Posterior cingulate gyrus (tissue), 11 donors: Measurements from ENCODE around the gene SIT1.

Experiments used
- DNase-seq, 10 donors: peaks; one replicate each; pipeline versions ENCODE4 v3.0.0 to v3.0.0-alpha.2; 2020 to 2021; ENCODE audit warnings: mixed read lengths in 3 of 10
- intact Hi-C: fragments of 100-400 bp; cut with DNase I; formaldehyde crosslinking; loops from one replicate; pipeline ENCODE4 v1.15.1; 2023

Gene SIT1

DNA sequence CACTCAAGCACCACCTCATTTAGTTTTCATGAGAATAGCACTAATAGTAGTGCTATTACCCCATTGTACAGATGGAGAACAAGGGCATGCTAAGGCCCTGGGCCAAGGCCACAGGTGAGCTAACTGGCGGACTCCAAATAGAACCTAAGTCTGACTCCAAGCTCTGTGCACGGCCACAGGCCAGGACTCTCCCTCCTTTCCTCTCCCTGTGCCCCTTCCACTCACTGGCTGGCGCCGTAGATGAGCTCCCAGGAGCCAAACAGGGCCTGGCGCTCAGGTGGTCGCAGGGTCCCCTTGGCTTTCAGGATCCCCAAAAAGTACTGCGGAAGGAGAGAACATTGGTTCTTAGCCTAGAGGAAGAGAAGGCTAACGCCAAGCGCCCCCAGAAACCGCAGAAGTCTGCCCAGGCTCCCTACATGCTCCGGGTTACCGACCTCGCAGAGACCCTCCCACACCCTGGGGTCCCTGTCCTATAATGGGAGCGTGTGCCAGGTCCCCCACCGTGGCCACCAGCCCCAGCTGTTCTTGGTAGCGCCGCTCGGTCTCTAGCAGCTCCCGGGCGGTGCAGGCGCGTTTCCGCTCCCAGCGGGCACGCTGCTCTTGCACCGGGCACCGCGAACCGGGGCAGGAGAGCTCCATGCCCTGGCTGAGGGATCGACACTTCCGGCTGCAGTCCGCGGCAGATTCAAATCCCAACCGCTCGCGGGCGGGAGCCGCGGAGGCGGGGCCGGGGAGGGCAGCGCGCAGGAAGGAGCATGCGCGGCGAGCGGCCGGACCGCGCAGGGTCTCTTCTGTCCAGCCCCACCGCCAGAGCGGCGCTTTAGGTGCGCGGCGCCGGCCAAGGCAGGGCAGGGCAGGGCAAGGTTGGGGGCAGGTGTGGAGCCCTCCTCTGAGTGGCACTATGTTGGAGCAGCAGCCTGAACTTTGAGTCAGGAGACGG, 14.1 kb upstream of the SIT1 start, which contains the start of gene ARHGEF39:
Gene ARHGEF39 (minus strand): TSS at position 665 of the 940 bp plus-strand sequence. CDS start 26 bp downstream, at position 639.
- intact Hi-C loops, result no loop called here
- DNase-seq, result peak; percentile 55 to 95 (median 73)

GRCh38 chr9:35662437-35662836, 11.7 kb upstream of the SIT1 start:
- intact Hi-C loops, result no loop called here
- peak in 1 of 10 donors; percentile 77 for DNase-seq

DNA sequence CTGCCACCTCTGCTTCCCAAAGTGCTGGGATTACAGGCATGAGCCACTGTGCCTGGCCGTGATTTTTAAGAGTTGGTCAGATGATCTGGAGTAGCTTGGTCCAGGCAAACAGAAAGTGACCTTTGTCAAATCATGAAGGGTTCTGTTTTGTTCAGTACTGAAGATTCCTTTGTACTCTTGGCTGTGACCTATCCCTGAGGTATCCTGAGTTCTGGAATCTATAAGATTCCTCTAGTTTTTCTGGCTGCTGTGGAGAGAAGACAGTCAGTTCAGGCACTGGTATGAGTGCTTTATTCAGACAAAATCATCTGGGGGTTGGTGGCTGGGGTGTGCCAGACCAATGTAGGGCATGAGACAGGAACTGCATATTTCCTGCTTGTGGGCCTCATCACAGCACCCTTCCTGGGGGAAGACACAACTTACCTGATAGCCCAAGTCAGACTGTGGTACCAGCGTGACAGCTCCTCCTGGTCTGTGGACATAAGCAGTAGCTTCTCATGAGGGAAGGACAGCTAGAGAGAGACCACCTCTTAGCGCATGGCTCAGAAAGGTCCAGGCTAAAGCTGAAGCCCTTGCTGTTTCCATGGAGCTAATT, 11.1 kb upstream of the SIT1 start:
- peak in 1 of 10 donors; percentile 29 for DNase-seq
- intact Hi-C loops, result no loop called here

DNA sequence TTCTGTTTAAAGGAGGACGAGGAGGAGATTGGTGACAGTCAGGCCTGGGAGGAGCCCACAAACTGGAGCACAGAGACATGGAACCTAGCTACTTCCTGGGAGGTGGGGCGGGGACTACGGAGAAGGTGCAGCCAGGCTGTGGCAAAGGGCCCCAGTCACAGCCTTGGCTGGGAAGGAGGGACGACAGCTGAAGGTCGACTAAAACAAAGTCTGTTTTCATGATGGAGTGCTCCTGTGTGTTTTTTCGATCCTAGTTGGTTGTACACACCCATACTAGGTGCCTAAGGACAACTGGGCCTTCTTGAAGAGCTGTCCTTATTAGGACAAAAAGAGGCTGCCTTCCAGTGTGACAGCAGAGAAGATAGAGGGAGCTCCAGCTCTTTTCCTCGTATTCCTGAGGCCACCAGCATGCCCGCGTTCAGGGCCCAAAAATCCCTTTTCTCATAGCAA, 10.3 kb upstream of the SIT1 start:
- peak in 1 of 10 donors; percentile 86 for DNase-seq
- intact Hi-C loops, result no loop called here

DNA sequence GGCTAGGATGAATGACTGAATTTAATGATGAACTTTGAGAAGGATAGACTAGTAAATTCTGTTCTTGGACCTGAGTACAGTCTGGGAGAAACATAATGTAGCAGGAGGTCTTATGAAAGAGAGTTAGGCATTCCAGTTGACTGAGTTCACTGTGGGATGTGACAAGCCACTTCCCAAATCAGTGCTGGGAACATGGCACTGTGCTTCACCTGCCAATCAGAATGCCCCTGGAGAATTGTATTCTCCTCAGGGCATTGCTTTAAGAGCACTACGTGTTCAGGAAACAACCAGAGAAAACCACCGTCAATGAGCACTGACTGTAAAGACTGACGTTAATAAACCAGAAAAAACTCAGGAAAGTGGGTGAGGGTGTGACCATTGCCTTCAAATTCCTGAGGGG, 8.6 kb upstream of the SIT1 start:
- DNase-seq, result no peak
- intact Hi-C loops, result loop anchor here (5.0 to 10.0 kb wide), 3 partner anchors 38 to 165 kb away; partner anchors contain the start of genes RUSC2 and SPAG8

DNA sequence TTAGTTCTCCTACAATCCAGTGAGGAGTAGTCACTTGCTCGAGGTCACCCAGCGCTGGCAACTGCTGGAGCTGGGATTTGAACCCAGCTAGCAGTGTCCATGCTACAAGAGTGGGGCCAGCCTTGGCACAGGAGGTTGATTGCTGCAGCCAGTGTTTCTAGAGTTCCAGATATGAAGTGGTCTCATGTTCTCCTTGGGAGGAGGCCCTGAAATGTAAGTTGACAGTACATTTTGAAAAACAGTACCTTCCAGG, 8.2 kb upstream of the SIT1 start:
- peak in 3 of 10 donors; percentile 41 to 88 (median 83) for DNase-seq
- intact Hi-C loops, result loop anchor here (5.0 to 10.0 kb wide), 3 partner anchors 38 to 164 kb away; partner anchors contain the start of genes RUSC2 and SPAG8

DNA sequence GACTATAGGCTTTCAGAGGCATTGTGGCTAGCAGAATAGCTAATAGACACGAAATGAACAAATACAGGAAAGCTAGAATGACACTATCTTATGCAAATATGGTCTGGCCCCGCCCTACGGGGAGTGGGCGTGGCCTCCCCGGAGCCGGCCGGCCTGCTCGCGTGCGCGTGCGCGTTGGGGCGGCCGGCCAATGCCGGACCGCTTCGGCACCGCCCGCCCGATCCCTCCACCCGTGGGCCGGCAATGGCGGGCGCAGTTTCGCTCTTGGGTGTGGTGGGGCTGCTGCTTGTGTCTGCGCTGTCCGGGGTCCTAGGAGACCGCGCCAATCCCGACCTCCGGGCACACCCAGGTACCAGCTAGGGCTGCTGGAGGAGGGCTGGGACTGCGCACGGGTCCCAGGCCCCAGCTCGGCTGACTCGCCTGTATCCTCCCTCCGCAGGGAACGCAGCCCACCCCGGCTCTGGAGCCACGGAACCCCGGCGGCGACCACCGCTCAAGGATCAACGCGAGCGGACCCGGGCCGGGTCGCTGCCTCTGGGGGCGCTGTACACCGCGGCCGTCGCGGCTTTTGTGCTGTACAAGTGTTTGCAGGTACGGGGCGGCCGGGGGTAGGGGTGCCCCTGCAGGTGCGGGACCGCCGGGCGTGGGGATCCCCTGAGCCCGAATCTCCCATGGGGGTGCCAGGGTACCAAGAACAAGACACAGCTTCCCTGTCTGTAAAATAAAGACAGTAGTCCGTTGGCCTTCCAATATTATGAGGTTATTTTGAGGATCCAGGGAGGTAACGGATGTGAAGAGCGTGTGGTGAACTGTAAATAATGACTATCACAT, 7.6 kb upstream of the SIT1 start, which contains the start of gene CCDC107:
Gene CCDC107 (plus strand): TSS at position 156 of the 831 bp plus-strand sequence. CDS start 88 bp downstream, at position 244.
- DNase-seq, result peak; percentile 70 to 98 (median 81)
- intact Hi-C loops, result loop anchor here (5.0 to 10.0 kb wide), 3 partner anchors 39 to 164 kb away; partner anchors contain the start of genes RUSC2 and SPAG8

DNA sequence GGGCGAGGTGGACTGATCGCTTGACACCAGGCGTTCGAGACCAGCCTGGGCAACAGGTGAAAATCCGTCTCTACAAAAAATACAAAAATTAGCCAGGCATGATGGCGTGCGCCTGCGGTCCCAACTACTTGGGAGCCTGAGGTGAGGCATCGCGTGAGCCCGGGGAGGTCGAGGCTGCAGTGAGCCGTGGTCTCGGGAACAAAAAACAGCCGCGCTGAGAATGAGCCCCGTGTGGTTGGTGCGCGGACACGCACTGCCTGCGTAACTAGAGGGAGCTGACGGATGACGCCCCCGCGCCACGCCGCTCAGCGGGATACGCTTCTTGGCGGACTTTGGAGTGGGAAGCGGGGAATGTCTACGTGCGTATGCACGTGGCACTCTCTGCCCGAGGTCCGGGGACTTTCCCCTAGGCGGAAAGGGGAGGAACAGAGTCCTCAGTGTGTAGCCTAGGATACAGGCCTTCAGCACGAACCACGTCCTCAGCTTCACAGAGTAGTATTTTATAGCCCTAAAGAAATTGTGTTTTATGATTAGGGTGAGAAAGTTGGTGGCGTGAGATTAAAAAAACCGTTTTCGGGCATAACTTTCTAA, 6.9 kb upstream of the SIT1 start, which contains the start of gene RMRP:
Gene RMRP (minus strand): TSS at position 474 of the 591 bp plus-strand sequence.
- peak; percentile 88 to 100 (median 98) for DNase-seq
- intact Hi-C loops, result loop anchor here (2.0 to 10.0 kb wide), 4 partner anchors 40 to 163 kb away; partner anchors contain the start of genes CREB3, RUSC2, SPAG8 and TLN1

- intact Hi-C loops, result loop anchor here (2.0 to 10.0 kb wide), 4 partner anchors 40 to 162 kb away; partner anchors contain the start of genes CREB3, RUSC2, SPAG8 and TLN1
- peak in 2 of 10 donors; percentile 28 to 32 for DNase-seq
These were observed 6.3 kb upstream of the SIT1 start for GRCh38 chr9:35656831-35657545.

- intact Hi-C loops, result loop anchor here (2.0 to 10.0 kb wide), 4 partner anchors 41 to 162 kb away; partner anchors contain the start of genes CREB3, RUSC2, SPAG8 and TLN1
- peak in 1 of 10 donors; percentile 43 for DNase-seq
These were observed 5.6 kb upstream of the SIT1 start for GRCh38 chr9:35656348-35656747.

GRCh38 chr9:35653611-35654010, 2.9 kb upstream of the SIT1 start:
- intact Hi-C loops, result loop anchor here (10.0 kb wide), 1 partner anchor 159 kb away; the partner anchor contains the start of gene RUSC2
- peak in 1 of 10 donors; percentile 8 for DNase-seq

GRCh38 chr9:35652829-35653209, 2.1 kb upstream of the SIT1 start:
- intact Hi-C loops, result loop anchor here (10.0 kb wide), 1 partner anchor 158 kb away; the partner anchor contains the start of gene RUSC2
- peak in 1 of 10 donors; percentile 28 for DNase-seq

DNA sequence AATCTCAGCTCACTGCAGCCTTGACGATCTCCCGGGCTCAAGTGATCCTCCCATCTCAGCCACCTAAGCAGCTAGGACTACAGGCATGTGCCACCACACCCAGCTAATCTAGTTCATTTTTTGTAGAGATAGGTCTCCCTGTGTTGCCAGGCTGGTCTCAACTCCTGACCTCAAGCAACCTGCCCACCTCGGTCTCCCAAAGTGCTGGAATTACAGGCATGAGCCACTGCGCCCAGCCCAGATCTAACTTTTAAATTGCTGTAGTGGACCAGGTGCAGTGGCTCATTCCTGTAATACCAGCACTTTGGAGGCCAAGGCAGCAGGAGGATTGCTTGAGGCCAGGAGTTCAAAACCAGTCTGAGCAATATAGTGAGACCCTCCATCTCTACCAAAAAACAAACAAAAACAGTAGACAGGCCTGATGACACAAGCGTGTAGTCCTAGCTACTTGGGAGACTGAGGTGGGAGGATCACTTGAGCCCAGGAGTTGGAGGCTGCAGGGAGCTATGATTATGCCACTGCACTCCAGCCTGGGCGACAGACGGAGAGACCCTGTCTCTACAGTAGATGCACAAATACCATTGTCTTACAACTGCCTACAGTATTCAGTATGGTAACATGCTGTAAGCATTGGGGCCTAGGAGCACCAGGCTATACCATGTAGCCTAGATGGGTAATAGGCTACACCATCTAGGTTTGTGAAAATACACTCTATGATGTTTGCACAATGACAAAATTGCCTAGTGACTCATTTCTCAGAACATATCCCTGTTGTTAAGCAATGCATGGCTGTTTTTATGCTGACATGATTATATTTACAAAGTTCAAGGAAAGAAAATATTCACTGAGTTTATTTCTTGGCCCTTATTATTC, 1.5 kb upstream of the SIT1 start:
- DNase-seq, result peak in 1 of 10 donors; percentile 29

DNA sequence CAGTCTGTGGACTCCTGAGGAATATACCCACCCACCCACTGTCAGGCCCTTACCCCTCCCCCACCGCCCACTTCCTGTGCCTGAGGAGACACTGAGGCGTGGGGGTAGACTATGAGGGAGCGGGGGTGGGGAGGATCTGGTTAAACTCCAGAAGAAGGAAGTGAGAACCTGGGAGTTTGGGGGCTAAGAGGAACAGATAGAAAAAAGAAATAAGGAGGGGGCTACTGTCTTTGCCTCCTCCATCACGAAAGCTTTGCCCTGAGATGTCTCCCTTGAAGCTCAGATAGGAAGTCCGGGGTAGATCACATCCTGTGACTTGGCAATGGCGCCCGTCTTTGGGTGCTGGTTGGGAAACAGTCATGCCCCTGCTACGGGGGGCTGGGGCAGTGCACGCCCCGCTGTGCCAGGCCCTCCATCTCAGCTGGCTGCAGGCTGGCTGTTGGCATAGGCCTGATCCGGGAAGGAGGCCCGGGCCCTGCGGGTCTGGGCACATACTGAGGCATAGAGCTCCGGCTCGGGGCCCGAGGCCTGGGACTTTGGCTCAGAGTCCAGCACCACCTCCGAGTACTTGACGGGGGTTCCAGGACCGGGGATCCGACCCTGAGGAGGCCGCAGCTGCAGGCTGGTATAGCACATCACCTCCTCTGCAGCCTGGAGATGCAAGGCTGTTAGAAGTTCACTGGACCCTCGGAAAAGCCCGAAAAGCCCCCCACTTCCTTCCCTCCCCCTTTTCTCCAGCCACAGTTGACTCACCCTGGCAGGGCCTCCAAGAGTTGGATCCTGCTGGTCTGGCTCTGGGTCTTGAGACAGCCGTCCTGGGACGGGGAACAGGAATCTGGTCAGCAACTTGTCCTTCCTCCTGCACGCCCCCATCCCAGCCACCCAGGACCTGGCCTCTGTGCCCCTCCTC, 1.0 kb downstream of the SIT1 start:
- DNase-seq, result peak in 2 of 10 donors; percentile 80 to 82
- intact Hi-C loops, result loop anchor here (10.0 kb wide), 1 partner anchor 155 kb away; the partner anchor contains the start of gene RUSC2

More for the DNA sequence above, 1.5 kb upstream of the SIT1 start:
- intact Hi-C loops, result loop anchor here (10.0 kb wide), 1 partner anchor 157 kb away; the partner anchor contains the start of gene RUSC2

- intact Hi-C loops, result loop anchor here (2.0 kb wide), 1 partner anchor 42 kb away; the partner anchor contains the start of gene TESK1
- peak; percentile 86 to 99 (median 92) for DNase-seq
These were observed 4.0 kb downstream of the SIT1 start for GRCh38 chr9:35646533-35647265.
